Stomach (tissue), 9 donors: ENCODE data around the gene ATP8B4. TPM values are rescaled to one million over a fixed set of nuclear protein-coding genes. Genes with fewer than 3 reads are reported as not detected.

ENCODE experiments used
- DNase-seq, 2 donors: peaks; one replicate each; pipeline versions ENCODE4 v3.0.0 to v3.0.0-alpha.2; 2013 to 2019
- H3K27ac ChIP-seq, 5 donors: fragments of 200-600 bp in 4 of 5; sonication (generic) in 4 of 5; one replicate each; pipeline ENCODE4 v1.5.1; 2013 to 2019; ENCODE audit warnings: mild to moderate bottlenecking in 1 of 5, moderate library complexity in 1 of 5
- H3K27me3 ChIP-seq, 3 donors: fragments of 200-600 bp; sonication (generic); one replicate each; pipeline ENCODE4 v1.5.1; 2017 to 2019; ENCODE audit warnings: mixed run types in 1 of 3
- H3K36me3 ChIP-seq, 4 donors: fragments of 200-600 bp; sonication (generic); 1 replicate in 3 of 4; 2 replicates in 1 of 4; pipeline ENCODE4 v1.5.1; 2016 to 2019
- H3K4me1 ChIP-seq, 4 donors: fragments of 200-600 bp; sonication (generic); one replicate each; pipeline ENCODE4 v1.5.1; 2016 to 2019
- H3K4me3 ChIP-seq, 4 donors: fragments of 200-600 bp; sonication (generic) in 3 of 4; one replicate each; pipeline ENCODE4 v1.5.1; 2016 to 2019; ENCODE audit warnings: mild to moderate bottlenecking in 1 of 4
- H3K9me3 ChIP-seq, 4 donors: fragments of 200-600 bp; sonication (generic); one replicate each; pipeline ENCODE4 v1.5.1; 2016 to 2019
- EP300 ChIP-seq: sonication (generic); formaldehyde crosslinking; IDR thresholded peaks from one replicate; pipeline ENCODE4 v1.6.1; 2017; ENCODE audit warnings: antibody characterized with exemption
- POLR2A ChIP-seq, 4 donors: fragments of 450-650 bp; IDR thresholded peaks; one replicate each; pipeline ENCODE4 v1.6.1; 2016; ENCODE audit warnings: antibody characterized with exemption in 4 of 4, control low read depth in 2 of 4, mild to moderate bottlenecking in 1 of 4, moderate library complexity in 1 of 4
- POLR2AphosphoS5 ChIP-seq, 3 donors: sonication (generic); formaldehyde crosslinking; IDR thresholded peaks; one replicate each; pipeline ENCODE4 v1.6.1; 2016; ENCODE audit warnings: antibody characterized with exemption in 3 of 3
- WGBS, 5 donors: extraction: QIAGEN DNeasy Blood & Tissue Kit in 3 of 5; methylation state at CpG; one replicate each; pipeline versions ENCODE4 v1.1.5 to v1.1.7; 2013 to 2018; 5-methylcytosine and 5-hydroxymethylcytosine counted together
- intact Hi-C: fragments of 100-400 bp; cut with DNase I; formaldehyde crosslinking; loops from one replicate; pipeline ENCODE4 v1.15.1; 2023; ENCODE audit warnings: low total_unique reads
- polyA plus RNA-seq, 3 donors: library from polyadenylated mRNA; stranded (reverse); fragments of 200-250 nt; gene quantifications; one replicate each; pipeline ENCODE4 v1.2.3, GENCODE V29; 2013
- total RNA-seq, 5 donors: library from RNA; depleted of rRNA; stranded (reverse); fragments of >200 nt; gene quantifications; one replicate each; pipeline versions ENCODE4 v1.1.0 to v1.2.3, GENCODE V29; 2014 to 2016
- TF ChIP-seq, protein P1 (sequence below), 7 experiments: fragments of 450-650 bp in 4 of 7; fragments of 200-600 bp in 3 of 7; sonication (generic) in 3 of 7; IDR thresholded peaks; one replicate each; pipeline ENCODE4 v1.5.1; 2016 to 2019; ENCODE audit warnings: antibody characterized with exemption in 7 of 7, control low read depth in 2 of 7, mild to moderate bottlenecking in 1 of 7
- donor health status: healthy with polysubstance abuse.
- donor health status: Bipolar disorder and iron deficiency.
- donor health status: healthy.

ATP8B4 gene
- total and polyA plus RNA-seq, 8 donors = under 0.01 to 14.3 (median 1.6) TPM

DNA sequence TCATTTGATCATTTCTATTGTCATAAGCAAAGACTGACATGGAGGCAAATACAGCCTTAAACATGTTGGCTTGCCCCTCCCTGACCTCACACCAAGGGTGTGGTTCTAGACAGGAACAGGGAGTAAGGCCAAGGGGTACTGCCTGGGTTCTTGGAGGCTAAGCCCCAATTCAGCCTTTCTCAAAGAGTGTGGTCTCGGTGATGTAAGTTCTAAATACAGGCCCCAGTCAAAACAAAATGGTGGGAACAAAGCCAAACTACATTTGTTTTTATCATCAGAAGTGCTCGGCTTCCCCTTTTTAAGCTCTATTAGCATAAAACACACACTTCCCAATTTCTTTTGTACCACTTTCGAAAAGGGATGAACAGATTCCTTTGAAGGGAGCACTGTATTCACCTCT is 129.5 kb downstream of the ATP8B4 start:
- Histone ChIP-seq H3K4me1 (peaks cover 0 to 35% (median 11%) of the 10 kb centered on the region in 4 donors), H3K4me3 (no peak overlapping the region), H3K27ac (peak overlapping the region in 4 of 5 donors; percentile 24 to 66 (median 58)), H3K9me3 (no peaks in the 10 kb centered on the region), H3K27me3 (no peaks in the 10 kb centered on the region), H3K36me3 (no peaks in the 10 kb centered on the region)
- peak in 1 of 2 donors; percentile 39 for DNase-seq
- WGBS, 5 donors = 49 to 63% (median 57%) methylated on average over 3 of the region's 3 CpGs
- TF ChIP-seq, protein P1, sequence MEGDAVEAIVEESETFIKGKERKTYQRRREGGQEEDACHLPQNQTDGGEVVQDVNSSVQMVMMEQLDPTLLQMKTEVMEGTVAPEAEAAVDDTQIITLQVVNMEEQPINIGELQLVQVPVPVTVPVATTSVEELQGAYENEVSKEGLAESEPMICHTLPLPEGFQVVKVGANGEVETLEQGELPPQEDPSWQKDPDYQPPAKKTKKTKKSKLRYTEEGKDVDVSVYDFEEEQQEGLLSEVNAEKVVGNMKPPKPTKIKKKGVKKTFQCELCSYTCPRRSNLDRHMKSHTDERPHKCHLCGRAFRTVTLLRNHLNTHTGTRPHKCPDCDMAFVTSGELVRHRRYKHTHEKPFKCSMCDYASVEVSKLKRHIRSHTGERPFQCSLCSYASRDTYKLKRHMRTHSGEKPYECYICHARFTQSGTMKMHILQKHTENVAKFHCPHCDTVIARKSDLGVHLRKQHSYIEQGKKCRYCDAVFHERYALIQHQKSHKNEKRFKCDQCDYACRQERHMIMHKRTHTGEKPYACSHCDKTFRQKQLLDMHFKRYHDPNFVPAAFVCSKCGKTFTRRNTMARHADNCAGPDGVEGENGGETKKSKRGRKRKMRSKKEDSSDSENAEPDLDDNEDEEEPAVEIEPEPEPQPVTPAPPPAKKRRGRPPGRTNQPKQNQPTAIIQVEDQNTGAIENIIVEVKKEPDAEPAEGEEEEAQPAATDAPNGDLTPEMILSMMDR (IDR thresholded peaks at IDR 0.05) = no peak
- no peak for TF ChIP-seq POLR2A (IDR thresholded peaks at IDR 0.05)
- TF ChIP-seq EP300 = no peak
- no peak for TF ChIP-seq POLR2AphosphoS5 (IDR thresholded peaks at IDR 0.05)
- intact Hi-C loops = no loop called here

DNA sequence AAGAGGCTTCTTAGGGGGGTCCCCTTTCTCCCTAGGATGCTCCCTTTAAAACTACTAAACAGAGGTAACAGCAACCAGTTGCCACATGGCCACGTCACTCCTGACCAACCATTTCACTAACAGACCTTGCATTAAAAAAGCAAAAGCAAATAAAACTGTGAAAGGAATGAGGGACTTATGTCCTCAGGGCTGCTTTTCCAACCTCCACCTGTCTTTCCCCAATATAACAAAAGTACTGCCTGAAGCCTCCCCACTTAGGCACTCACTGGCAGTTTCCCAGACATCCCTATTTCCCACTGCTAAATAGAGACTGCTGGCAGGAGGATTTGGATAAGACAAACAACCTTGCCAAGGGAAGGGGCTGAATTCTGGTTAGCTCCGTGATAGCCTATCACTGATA is 130.3 kb downstream of the ATP8B4 start:
- WGBS, 5 donors = 36 to 57% (median 40%) methylated on average over 2 of the region's 2 CpGs
- intact Hi-C loops = no loop called here
- Histone ChIP-seq H3K9me3 (no peaks in the 10 kb centered on the region), H3K27ac (peak overlapping the region in 2 of 5 donors; percentile 38 to 55), H3K4me3 (no peak overlapping the region), H3K4me1 (peaks cover 0 to 35% (median 11%) of the 10 kb centered on the region in 4 donors), H3K36me3 (no peaks in the 10 kb centered on the region), H3K27me3 (no peaks in the 10 kb centered on the region)
- DNase-seq = no peak
- TF ChIP-seq POLR2AphosphoS5 (IDR thresholded peaks at IDR 0.05) (no peak), EP300 (no peak), POLR2A (IDR thresholded peaks at IDR 0.05) (no peak)
- TF ChIP-seq, protein P1 (IDR thresholded peaks at IDR 0.05) = no peak

DNA sequence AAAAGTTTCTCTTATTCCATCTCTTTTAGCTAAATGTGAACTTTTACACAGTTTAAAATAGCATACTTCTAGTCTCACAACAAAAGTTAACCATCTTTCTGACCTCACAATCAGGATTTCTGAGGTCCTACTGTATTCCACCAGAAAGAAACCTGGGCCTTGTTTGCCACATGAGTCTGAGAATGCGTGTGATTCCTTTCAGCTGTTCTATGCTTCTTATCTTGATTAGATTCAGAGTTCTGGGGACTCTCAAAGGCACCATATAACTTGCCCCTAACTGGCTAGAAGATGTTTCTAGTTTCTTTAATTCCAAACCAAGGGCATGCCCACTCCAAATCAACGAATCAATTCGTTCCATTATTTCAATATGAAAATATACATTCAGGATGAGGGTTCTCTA is 131.1 kb downstream of the ATP8B4 start:
- H3K36me3 ChIP-seq = no peaks in the 10 kb centered on the region
- TF ChIP-seq, protein P1 (IDR thresholded peaks at IDR 0.05) = no peak
- TF ChIP-seq POLR2A (IDR thresholded peaks at IDR 0.05) = no peak
- TF ChIP-seq EP300 = no peak
- TF ChIP-seq POLR2AphosphoS5 (IDR thresholded peaks at IDR 0.05) = no peak
- H3K27me3 ChIP-seq = no peaks in the 10 kb centered on the region
- no peak for DNase-seq
- H3K4me3 ChIP-seq = no peak overlapping the region
- H3K9me3 ChIP-seq = no peaks in the 10 kb centered on the region
- intact Hi-C loops = no loop called here
- peaks cover 0 to 35% (median 11%) of the 10 kb centered on the region in 4 donors for H3K4me1 ChIP-seq
- peak overlapping the region in 1 of 5 donors; percentile 55 for H3K27ac ChIP-seq
- 70 to 89% (median 75%) methylated on average over 3 of the region's 3 CpGs for WGBS, 5 donors

DNA sequence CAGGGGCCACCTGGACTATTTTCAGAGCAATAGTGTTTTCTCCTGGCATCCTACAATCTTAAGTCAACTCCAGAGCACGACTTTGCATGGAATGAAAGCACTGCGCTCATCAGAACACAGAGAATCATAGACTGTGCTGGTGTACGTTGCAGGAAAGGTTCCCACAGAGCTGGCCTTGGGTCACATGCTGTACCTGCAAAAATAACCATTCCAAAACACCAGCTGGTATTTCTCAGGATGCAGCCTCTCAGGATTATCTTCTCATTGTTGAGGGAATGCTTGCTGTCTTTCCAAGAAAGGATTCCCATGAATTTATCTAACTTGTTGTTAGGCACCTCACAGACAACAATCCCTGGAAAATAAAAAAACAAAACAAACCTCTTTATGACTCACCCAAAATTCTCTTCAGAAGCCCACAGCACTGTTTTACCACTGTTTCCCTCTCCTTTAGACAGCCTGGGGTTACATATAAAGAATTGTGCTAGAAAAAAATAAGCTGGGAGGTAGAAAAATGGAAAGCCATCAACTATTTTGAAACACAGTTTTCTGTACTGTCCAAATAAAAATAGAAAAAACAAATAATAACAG is 131.7 kb downstream of the ATP8B4 start:
- H3K9me3 ChIP-seq = no peaks in the 10 kb centered on the region
- peaks cover 0 to 35% (median 11%) of the 10 kb centered on the region in 4 donors for H3K4me1 ChIP-seq
- intact Hi-C loops = no loop called here
- WGBS, 5 donors = 49 to 75% (median 53%) methylated on average over 3 of the region's 3 CpGs
- H3K27ac ChIP-seq = peak overlapping the region in 1 of 5 donors; percentile 55
- no peaks in the 10 kb centered on the region for H3K36me3 ChIP-seq
- no peaks in the 10 kb centered on the region for H3K27me3 ChIP-seq
- no peak for DNase-seq
- TF ChIP-seq POLR2AphosphoS5 (IDR thresholded peaks at IDR 0.05) (no peak), POLR2A (IDR thresholded peaks at IDR 0.05) (no peak), EP300 (no peak)
- TF ChIP-seq, protein P1 (IDR thresholded peaks at IDR 0.05) = no peak
- no peak overlapping the region for H3K4me3 ChIP-seq
